ENCODE data around the gene KLC1.

- TF ChIP-seq CTCF (IDR thresholded peaks at IDR 0.05 in 2 of 3, conservative IDR thresholded peaks at IDR 0.05 in 1 of 3; ENCODE audit: borderline replicate concordance in 1 of 3, insufficient read depth in 1 of 3, low read depth in 2 of 3, low read length in 2 of 3) (no peak), EZH2 (IDR thresholded peaks at IDR 0.05) (no peak), POLR2AphosphoS5 (IDR thresholded peaks at IDR 0.05; ENCODE audit: low read depth, low read length) (no peak)
Measured at GRCh38 chr14:103693515-103693914, 64.5 kb downstream of the KLC1 start.

All from HCT116 (cell line).